ENCODE results near the gene HTT. TPM values are rescaled to one million over a fixed set of nuclear protein-coding genes. Genes with fewer than 3 reads are reported as not detected.
A peak's percentile ranks its signal among the peaks of the same experiment; 100 is the strongest.

The HTT gene
- total and polyA plus RNA-seq, 9 of the 15 experiments (the other 6 are each of a cell fraction or from before 2014, with no cell fraction given) = 0.66 to 31.6 (median 14.7) TPM

- peak; percentile 48; the same call in 1 of the 2 replicates for TF ChIP-seq ATF3 (IDR thresholded peaks at IDR 0.05)
- no peak for TF ChIP-seq ATF3 (CRISPR knock-in tag; conservative IDR thresholded peaks at IDR 0.05)
- TF ChIP-seq RFX1 (IDR thresholded peaks at IDR 0.05) = no peak
- no peak; the same call in 1 of the 2 replicates for TF ChIP-seq ARID3A (IDR thresholded peaks at IDR 0.05; ENCODE audit: borderline replicate concordance, low read depth, low read length)
- no peak for TF ChIP-seq NFIX (CRISPR knock-in tag; IDR thresholded peaks at IDR 0.05; ENCODE audit: low read depth)
- TF ChIP-seq ZNF668 (CRISPR knock-in tag; IDR thresholded peaks at IDR 0.05) = no peak
- TF ChIP-seq SMARCA5 (IDR thresholded peaks at IDR 0.05) = no peak
- no peak for TF ChIP-seq CGGBP1 (CRISPR knock-in tag; IDR thresholded peaks at IDR 0.05)
- TF ChIP-seq MCM2 (IDR thresholded peaks at IDR 0.05; ENCODE audit: low read depth) = no peak
- no peak for TF ChIP-seq ZNF707 (CRISPR knock-in tag; conservative IDR thresholded peaks at IDR 0.05)
- TF ChIP-seq IFI16 (CRISPR knock-in tag; IDR thresholded peaks at IDR 0.05) = no peak
- TF ChIP-seq ZNF3 (CRISPR knock-in tag; IDR thresholded peaks at IDR 0.05) = no peak
- TF ChIP-seq YBX1 (IDR thresholded peaks at IDR 0.05) = no peak
- TF ChIP-seq KLF16 (IDR thresholded peaks at IDR 0.05) = peak; percentile 26; the same call in 1 of the 2 replicates
- peak; percentile 75; the same call in 1 of the 2 replicates for TF ChIP-seq RB1 (IDR thresholded peaks at IDR 0.05; ENCODE audit: low read depth)
- no peak for TF ChIP-seq NBN (IDR thresholded peaks at IDR 0.05; ENCODE audit: low read depth)
- TF ChIP-seq ZKSCAN1 (IDR thresholded peaks at IDR 0.05; ENCODE audit: low read depth, low read length) = peak; percentile 60; the same call in 1 of the 2 replicates
- TF ChIP-seq E2F1 (CRISPR knock-in tag; IDR thresholded peaks at IDR 0.05) = no peak
- no peak for TF ChIP-seq POLR3G (IDR thresholded peaks at IDR 0.05; ENCODE audit: extremely low read depth, insufficient read length, insufficient replicate concordance)
- no peak for TF ChIP-seq NFYB (IDR thresholded peaks at IDR 0.05; ENCODE audit: extremely low read depth, insufficient read length)
- no peak for TF ChIP-seq ZBTB11 (CRISPR knock-in tag; IDR thresholded peaks at IDR 0.05)
- no peak for TF ChIP-seq XRCC3 (IDR thresholded peaks at IDR 0.05)
Observed at GRCh38 chr4:3106339-3107186, 32.1 kb downstream of the HTT start (continued).
